ENCODE measurements around the gene P2RX4. TPM values are rescaled to one million over a fixed set of nuclear protein-coding genes. Genes with fewer than 3 reads are reported as not detected.

The P2RX4 gene
- total and polyA plus RNA-seq, 2 donors (not counting 1 experiment from before 2014, with no cell fraction given) = 30.4 to 31.9 TPM

GRCh38 chr12:121222847-121223246 is 12.9 kb downstream of the P2RX4 start:
- peaks cover 0 to 9% of the 10 kb centered on the region in 2 experiments for H3K36me3 ChIP-seq (replicated peaks in 1 of 2; ENCODE audit: control extremely low read depth in 1 of 2, control insufficient read depth in 1 of 2, extremely low read depth in 1 of 2, insufficient read depth in 2 of 2, low read length in 1 of 2)
- H3K9me3 ChIP-seq (ENCODE audit: control extremely low read depth in 1 of 3, control insufficient read depth in 2 of 3, insufficient read depth in 1 of 3, low read length in 2 of 3) = no peaks in the 10 kb centered on the region
- peaks cover 17 to 31% of the 10 kb centered on the region in 2 donors for H3K4me1 ChIP-seq (ENCODE audit: control insufficient read depth in 2 of 2, insufficient read depth in 2 of 2, low read length in 2 of 2)
- no peaks in the 10 kb centered on the region for H3K27me3 ChIP-seq (replicated peaks in 1 of 4; ENCODE audit: control extremely low read depth in 1 of 4, control insufficient read depth in 3 of 4, insufficient read depth in 4 of 4, low read length in 3 of 4)
- peak overlapping the region; percentile 40 for H3K4me3 Mint-ChIP-seq
- ATAC-seq (ENCODE audit: low read depth) = peak; percentile 59
- H3K27me3 Mint-ChIP-seq = no peaks in the 10 kb centered on the region
- H3K4me3 ChIP-seq (ENCODE audit: control extremely low read depth in 1 of 5, extremely low read depth in 1 of 5, insufficient read depth in 1 of 5, low read depth in 2 of 5, low read length in 4 of 5) = no peak overlapping the region
- H4K20me1 ChIP-seq (ENCODE audit: control insufficient read depth, insufficient read depth, low read length, poor library complexity, severe bottlenecking) = no peaks in the 10 kb centered on the region
- ChIA-PET CTCF (interaction anchor here (1.0 to 1.9 kb wide), 2 partner anchors 9 to 126 kb away, joined by 3 to 5 read pairs; no protein-coding TSS in a partner anchor), POLR2A (interaction anchor here (1.0 kb wide), 1 partner anchor 9 kb away, joined by 6 read pairs; no protein-coding TSS in a partner anchor)
- peak overlapping the region; percentile 40 to 68 for H3K27ac ChIP-seq (ENCODE audit: low read length in 2 of 2)
- intact Hi-C loops (cut with micrococcal nuclease) = loop anchor here (2.0 kb wide), 1 partner anchor 112 kb away; no protein-coding TSS in a partner anchor
- DNase-seq = peak; percentile 64
- H3K27ac Mint-ChIP-seq = peak overlapping the region; percentile 81
- no peak overlapping the region for H3K9ac ChIP-seq (ENCODE audit: low read length)
- TF ChIP-seq CTCF (IDR thresholded peaks at IDR 0.05) = no peak
- TF ChIP-seq EZH2 (IDR thresholded peaks at IDR 0.05; ENCODE audit: borderline replicate concordance, insufficient read depth, low read depth, low read length, poor library complexity, severe bottlenecking) = no peak
- H2AFZ ChIP-seq (ENCODE audit: insufficient read depth, low read depth, low read length, poor library complexity, severe bottlenecking) = peak overlapping the region; percentile 70
- WGBS (ENCODE audit: insufficient coverage) = 11% methylated on average over 6 of the region's 10 CpGs
- H3K79me2 ChIP-seq (ENCODE audit: control insufficient read depth, insufficient read depth, low read length) = no peaks in the 10 kb centered on the region
- H3K4me2 ChIP-seq (replicated peaks; ENCODE audit: low read depth, low read length, poor library complexity, severe bottlenecking) = peak overlapping the region; percentile 58
- peaks cover 30% of the 10 kb centered on the region for H3K4me1 Mint-ChIP-seq
- no peaks in the 10 kb centered on the region for H3K9me3 Mint-ChIP-seq (ENCODE audit: insufficient read depth)

Data from B cell (primary cell).